Raji (cell line): ENCODE results near the gene FCF1.
A peak's percentile ranks its signal among the peaks of the same experiment; 100 is the strongest.

ENCODE experiments used
- POLR2A ChIP-seq: IDR thresholded peaks from 2 replicates; pipeline ENCODE4 v1.6.1; 2011; ENCODE audit warnings: low read depth, low read length, control low read depth; ENCODE audit not compliant: insufficient read depth

Gene FCF1

GRCh38 chr14:74733221-74733620 is 20.3 kb downstream of the FCF1 start:
- no peak for TF ChIP-seq POLR2A

- TF ChIP-seq POLR2A = no peak
Observed at GRCh38 chr14:74735125-74735524, 22.2 kb downstream of the FCF1 start.

- no peak for TF ChIP-seq POLR2A
Observed at GRCh38 chr14:74737753-74738325, 24.9 kb downstream of the FCF1 start.

GRCh38 chr14:74739293-74740030 is 26.5 kb downstream of the FCF1 start:
- TF ChIP-seq POLR2A = no peak

- no peak for TF ChIP-seq POLR2A
Observed at GRCh38 chr14:74747237-74747636, 34.3 kb downstream of the FCF1 start.

GRCh38 chr14:74754157-74754556 is 41.2 kb downstream of the FCF1 start:
- TF ChIP-seq POLR2A = no peak

GRCh38 chr14:74754899-74755298 is 42.0 kb downstream of the FCF1 start:
- no peak for TF ChIP-seq POLR2A

GRCh38 chr14:74756326-74756725 is 43.4 kb downstream of the FCF1 start:
- no peak for TF ChIP-seq POLR2A

GRCh38 chr14:74762917-74763802 is 50.2 kb downstream of the FCF1 start, which contains the start of gene YLPM1:
Gene YLPM1 (plus strand): TSS chr14:74763316. CDS start chr14:74763490, 174 bp downstream.
- peak; percentile 93 for TF ChIP-seq POLR2A

GRCh38 chr14:74763803-74764531 is 51.0 kb downstream of the FCF1 start:
- no peak for TF ChIP-seq POLR2A

GRCh38 chr14:74765721-74766120 is 52.8 kb downstream of the FCF1 start:
- TF ChIP-seq POLR2A = no peak

GRCh38 chr14:74771399-74771798 is 58.5 kb downstream of the FCF1 start:
- TF ChIP-seq POLR2A = no peak

- no peak for TF ChIP-seq POLR2A
Observed at GRCh38 chr14:74784634-74785033, 71.7 kb downstream of the FCF1 start.

- TF ChIP-seq POLR2A = no peak
Observed at GRCh38 chr14:74785056-74785613, 72.2 kb downstream of the FCF1 start.

- no peak for TF ChIP-seq POLR2A
Observed at GRCh38 chr14:74786796-74787315, 73.9 kb downstream of the FCF1 start.
